Measurements from ENCODE around the gene ATXN1.

Gene ATXN1

GRCh38 chr6:16363749-16364148 lies 397.5 kb downstream of the ATXN1 start:
- H3K27me3 ChIP-seq (ENCODE audit: low read depth, low read length): peaks cover 20% of the 10 kb centered on the region
- no peak overlapping the region for H3K4me2 ChIP-seq (ENCODE audit: low read length)
- H2AFZ ChIP-seq (ENCODE audit: low read depth, low read length): no peak overlapping the region
- H3K27ac ChIP-seq (ENCODE audit: low read length): no peak overlapping the region
- no peak overlapping the region for H3K9ac ChIP-seq (ENCODE audit: low read length)
- no peaks in the 10 kb centered on the region for H3K4me1 ChIP-seq (ENCODE audit: low read length)
- no peaks in the 10 kb centered on the region for H3K79me2 ChIP-seq (ENCODE audit: low read length)
- H3K36me3 ChIP-seq (replicated peaks; ENCODE audit: low read depth, low read length): no peaks in the 10 kb centered on the region
- H4K20me1 ChIP-seq (ENCODE audit: insufficient read depth, low read length): no peaks in the 10 kb centered on the region
- no peak for TF ChIP-seq CTCF (IDR thresholded peaks at IDR 0.05; ENCODE audit: low read depth, low read length)
- H3K9me3 ChIP-seq (ENCODE audit: insufficient read depth, low read length): no peaks in the 10 kb centered on the region
- H3K4me3 ChIP-seq (ENCODE audit: low read length): no peak overlapping the region

- H3K4me3 ChIP-seq (ENCODE audit: low read length): no peak overlapping the region
- no peak overlapping the region for H2AFZ ChIP-seq (ENCODE audit: low read depth, low read length)
- peaks cover 20% of the 10 kb centered on the region for H3K27me3 ChIP-seq (ENCODE audit: low read depth, low read length)
- TF ChIP-seq CTCF (IDR thresholded peaks at IDR 0.05; ENCODE audit: low read depth, low read length) (no peak), EZH2phosphoT487 (IDR thresholded peaks at IDR 0.05; ENCODE audit: low read depth) (no peak)
- no peak overlapping the region for H3K27ac ChIP-seq (ENCODE audit: low read length)
- no peaks in the 10 kb centered on the region for H3K9me3 ChIP-seq (ENCODE audit: insufficient read depth, low read length)
- no peaks in the 10 kb centered on the region for H3K36me3 ChIP-seq (replicated peaks; ENCODE audit: low read depth, low read length)
- no peaks in the 10 kb centered on the region for H4K20me1 ChIP-seq (ENCODE audit: insufficient read depth, low read length)
- no peaks in the 10 kb centered on the region for H3K4me1 ChIP-seq (ENCODE audit: low read length)
- H3K4me2 ChIP-seq (ENCODE audit: low read length): no peak overlapping the region
- H3K79me2 ChIP-seq (ENCODE audit: low read length): no peaks in the 10 kb centered on the region
- no peak overlapping the region for H3K9ac ChIP-seq (ENCODE audit: low read length)
Observed at GRCh38 chr6:16362819-16363589, 398.3 kb downstream of the ATXN1 start.

GRCh38 chr6:16362296-16362695 lies 399.0 kb downstream of the ATXN1 start:
- no peak for TF ChIP-seq EZH2phosphoT487 (IDR thresholded peaks at IDR 0.05; ENCODE audit: low read depth)
- no peak for TF ChIP-seq CTCF (IDR thresholded peaks at IDR 0.05; ENCODE audit: low read depth, low read length)
- no peak overlapping the region for H2AFZ ChIP-seq (ENCODE audit: low read depth, low read length)
- no peak overlapping the region for H3K4me3 ChIP-seq (ENCODE audit: low read length)
- no peak overlapping the region for H3K9ac ChIP-seq (ENCODE audit: low read length)
- no peaks in the 10 kb centered on the region for H3K79me2 ChIP-seq (ENCODE audit: low read length)
- no peak overlapping the region for H3K27ac ChIP-seq (ENCODE audit: low read length)
- no peaks in the 10 kb centered on the region for H3K9me3 ChIP-seq (ENCODE audit: insufficient read depth, low read length)
- no peaks in the 10 kb centered on the region for H3K36me3 ChIP-seq (replicated peaks; ENCODE audit: low read depth, low read length)
- no peak overlapping the region for H3K4me2 ChIP-seq (ENCODE audit: low read length)
- peaks cover 20% of the 10 kb centered on the region for H3K27me3 ChIP-seq (ENCODE audit: low read depth, low read length)
- no peaks in the 10 kb centered on the region for H4K20me1 ChIP-seq (ENCODE audit: insufficient read depth, low read length)
- no peaks in the 10 kb centered on the region for H3K4me1 ChIP-seq (ENCODE audit: low read length)

- Histone ChIP-seq H3K4me3 (ENCODE audit: low read length) (no peak overlapping the region), H3K27ac (ENCODE audit: low read length) (no peak overlapping the region), H3K36me3 (replicated peaks; ENCODE audit: low read depth, low read length) (no peaks in the 10 kb centered on the region), H3K9me3 (ENCODE audit: insufficient read depth, low read length) (no peaks in the 10 kb centered on the region), H2AFZ (ENCODE audit: low read depth, low read length) (no peak overlapping the region), H4K20me1 (ENCODE audit: insufficient read depth, low read length) (no peaks in the 10 kb centered on the region), H3K9ac (ENCODE audit: low read length) (no peak overlapping the region), H3K4me2 (ENCODE audit: low read length) (no peak overlapping the region), H3K27me3 (ENCODE audit: low read depth, low read length) (peaks cover 20% of the 10 kb centered on the region), H3K4me1 (ENCODE audit: low read length) (no peaks in the 10 kb centered on the region), H3K79me2 (ENCODE audit: low read length) (no peaks in the 10 kb centered on the region)
- TF ChIP-seq EZH2phosphoT487 (IDR thresholded peaks at IDR 0.05; ENCODE audit: low read depth) (no peak), CTCF (IDR thresholded peaks at IDR 0.05; ENCODE audit: low read depth, low read length) (no peak)
Observed at GRCh38 chr6:16361861-16362260, 399.4 kb downstream of the ATXN1 start.
